Epidermal melanocyte (primary cell): ENCODE results near the gene OTUD4.

ENCODE experiments used
- DNase-seq: peaks from one replicate; pipeline ENCODE4 v3.0.0; 2011; ENCODE audit warnings: low spot score; ENCODE audit not compliant: insufficient read length

The OTUD4 gene

GRCh38 chr4:145130788-145131399, 49.5 kb downstream of the OTUD4 start:
- no peak for DNase-seq

GRCh38 chr4:145130130-145130529, 50.3 kb downstream of the OTUD4 start:
- no peak for DNase-seq

GRCh38 chr4:145125396-145125795, 55.0 kb downstream of the OTUD4 start:
- DNase-seq, result no peak

- DNase-seq, result no peak
Observed at GRCh38 chr4:145108128-145108527, 72.3 kb downstream of the OTUD4 start.

GRCh38 chr4:145107126-145107525, 73.3 kb downstream of the OTUD4 start:
- DNase-seq, result no peak

GRCh38 chr4:145103496-145103895, 76.9 kb downstream of the OTUD4 start:
- no peak for DNase-seq

- no peak for DNase-seq
Observed at GRCh38 chr4:145102619-145103018, 77.8 kb downstream of the OTUD4 start.

- no peak for DNase-seq
Observed at GRCh38 chr4:145101091-145101490, 79.3 kb downstream of the OTUD4 start.

- DNase-seq, result no peak
Observed at GRCh38 chr4:145099653-145100052, 80.7 kb downstream of the OTUD4 start.

- DNase-seq, result peak; percentile 15
Observed at GRCh38 chr4:145098675-145099037, 81.7 kb downstream of the OTUD4 start.

GRCh38 chr4:145097821-145098674, 82.3 kb downstream of the OTUD4 start, which contains the start of the genes ABCE1 and ANAPC10:
Gene ABCE1 (plus strand): TSS chr4:145098311. CDS start chr4:145104413, 6,102 bp downstream.
Gene ANAPC10 (minus strand): TSS chr4:145098196. CDS start chr4:145096099, 2,097 bp downstream.
- DNase-seq, result peak; percentile 94

- DNase-seq, result peak; percentile 31
Observed at GRCh38 chr4:145097331-145097820, 83.0 kb downstream of the OTUD4 start.

GRCh38 chr4:145093638-145094037, 86.8 kb downstream of the OTUD4 start:
- no peak for DNase-seq

GRCh38 chr4:145090380-145090779, 90.0 kb downstream of the OTUD4 start:
- no peak for DNase-seq

GRCh38 chr4:145083891-145084605, 96.3 kb downstream of the OTUD4 start:
- DNase-seq, result no peak
